Stomach (tissue), 4 donors: ENCODE measurements around the gene NXPE4.

Experiments used
- CTCF ChIP-seq, 7 experiments: fragments of 450-650 bp in 4 of 7; fragments of 200-600 bp in 3 of 7; sonication (generic) in 3 of 7; IDR thresholded peaks; one replicate each; pipeline ENCODE4 v1.5.1; 2016 to 2019; ENCODE audit warnings: antibody characterized with exemption in 7 of 7, control low read depth in 2 of 7, mild to moderate bottlenecking in 1 of 7
- POLR2A ChIP-seq, 4 donors: fragments of 450-650 bp; IDR thresholded peaks; one replicate each; pipeline ENCODE4 v1.6.1; 2016; ENCODE audit warnings: antibody characterized with exemption in 4 of 4, control low read depth in 2 of 4, mild to moderate bottlenecking in 1 of 4, moderate library complexity in 1 of 4
- POLR2AphosphoS5 ChIP-seq, 3 donors: sonication (generic); formaldehyde crosslinking; IDR thresholded peaks; one replicate each; pipeline ENCODE4 v1.6.1; 2016; ENCODE audit warnings: antibody characterized with exemption in 3 of 3

DNA sequence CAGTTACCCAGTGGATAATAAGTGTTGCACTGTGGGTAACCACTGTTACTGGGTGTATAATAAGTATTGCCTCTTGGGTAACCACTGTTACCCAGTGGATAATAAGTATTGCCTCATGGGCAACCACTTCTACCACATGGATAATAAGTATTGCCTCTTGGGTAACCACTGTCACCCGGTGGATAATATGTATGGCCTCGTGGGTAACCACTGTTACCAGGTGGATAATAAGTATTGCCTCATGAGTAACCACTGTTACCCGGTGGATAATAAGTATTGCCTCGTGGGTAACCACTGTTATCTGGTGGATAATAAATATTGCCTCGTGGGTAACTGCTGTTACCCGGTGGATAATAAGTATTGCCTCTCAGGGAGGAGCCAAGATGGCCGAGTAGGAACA, 29.7 kb upstream of the NXPE4 start:
- no peak for TF ChIP-seq CTCF (IDR thresholded peaks at IDR 0.05)
- no peak for TF ChIP-seq POLR2AphosphoS5 (IDR thresholded peaks at IDR 0.05)
- TF ChIP-seq POLR2A (IDR thresholded peaks at IDR 0.05) = no peak
